Measurements from ENCODE around the gene TSPAN33. TPM values are rescaled to one million over a fixed set of nuclear protein-coding genes. Genes with fewer than 3 reads are reported as not detected.

TSPAN33 gene, protein sequence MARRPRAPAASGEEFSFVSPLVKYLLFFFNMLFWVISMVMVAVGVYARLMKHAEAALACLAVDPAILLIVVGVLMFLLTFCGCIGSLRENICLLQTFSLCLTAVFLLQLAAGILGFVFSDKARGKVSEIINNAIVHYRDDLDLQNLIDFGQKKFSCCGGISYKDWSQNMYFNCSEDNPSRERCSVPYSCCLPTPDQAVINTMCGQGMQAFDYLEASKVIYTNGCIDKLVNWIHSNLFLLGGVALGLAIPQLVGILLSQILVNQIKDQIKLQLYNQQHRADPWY
- total RNA-seq (2022), result 12.4 and 13.4 TPM in 2 replicates
- percentile 36 among the genes with signal in this experiment for Bru-seq, nascent RNA
- BruChase-seq, experiment 1, labeled RNA remaining after a 6-hour chase, result percentile 40 among the genes with signal in this experiment
- BruChase-seq, experiment 2, labeled RNA remaining after a 2-hour chase, result percentile 34 among the genes with signal in this experiment
- long read RNA-seq, transcript TSPAN33-201 (8 exons, 1,863 nt), result major isoform, 19 of 23 reads
- long read RNA-seq, partial matches to known transcripts, result 1 of 23 reads
- long read RNA-seq, other reads (novel, unspliced or antisense), result 3 of 23 reads

- peak within 1 kb of the TSS; percentile 73 for H3K4me3 Mint-ChIP-seq (ENCODE audit: low read depth, unreplicated experiment)
- H3K27me3 Mint-ChIP-seq (ENCODE audit: unreplicated experiment), result peaks cover 29% of the 10 kb centered on the region
- peak; percentile 81 for DNase-seq
- H3K4me1 Mint-ChIP-seq (ENCODE audit: low read depth, unreplicated experiment), result peaks cover 9% of the 10 kb centered on the region
- CTCF ChIA-PET, result interaction anchor here (1.8 kb wide), 1 partner anchor 19 kb away, joined by 9 read pairs; no protein-coding TSS in a partner anchor
- intact Hi-C loops (cut with micrococcal nuclease; ENCODE audit: unreplicated experiment), result no loop called here
- no peak within 1 kb of the TSS for H3K27ac Mint-ChIP-seq (ENCODE audit: unreplicated experiment)
- no peaks in the 10 kb centered on the region for H3K9me3 Mint-ChIP-seq (ENCODE audit: low read depth, unreplicated experiment)
- no TSS peak for BruUV-seq (replicated peaks)
- TF ChIP-seq, protein P1, sequence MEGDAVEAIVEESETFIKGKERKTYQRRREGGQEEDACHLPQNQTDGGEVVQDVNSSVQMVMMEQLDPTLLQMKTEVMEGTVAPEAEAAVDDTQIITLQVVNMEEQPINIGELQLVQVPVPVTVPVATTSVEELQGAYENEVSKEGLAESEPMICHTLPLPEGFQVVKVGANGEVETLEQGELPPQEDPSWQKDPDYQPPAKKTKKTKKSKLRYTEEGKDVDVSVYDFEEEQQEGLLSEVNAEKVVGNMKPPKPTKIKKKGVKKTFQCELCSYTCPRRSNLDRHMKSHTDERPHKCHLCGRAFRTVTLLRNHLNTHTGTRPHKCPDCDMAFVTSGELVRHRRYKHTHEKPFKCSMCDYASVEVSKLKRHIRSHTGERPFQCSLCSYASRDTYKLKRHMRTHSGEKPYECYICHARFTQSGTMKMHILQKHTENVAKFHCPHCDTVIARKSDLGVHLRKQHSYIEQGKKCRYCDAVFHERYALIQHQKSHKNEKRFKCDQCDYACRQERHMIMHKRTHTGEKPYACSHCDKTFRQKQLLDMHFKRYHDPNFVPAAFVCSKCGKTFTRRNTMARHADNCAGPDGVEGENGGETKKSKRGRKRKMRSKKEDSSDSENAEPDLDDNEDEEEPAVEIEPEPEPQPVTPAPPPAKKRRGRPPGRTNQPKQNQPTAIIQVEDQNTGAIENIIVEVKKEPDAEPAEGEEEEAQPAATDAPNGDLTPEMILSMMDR (IDR thresholded peaks at IDR 0.05; ENCODE audit: unreplicated experiment), result no peak
- H3K36me3 Mint-ChIP-seq (ENCODE audit: insufficient read depth, unreplicated experiment), result peaks cover 6% of the 10 kb centered on the region
Observed at GRCh38 chr7:129144095-129144833, at the start of gene TSPAN33. TSPAN33 (plus strand) TSS chr7:129144707; CDS start chr7:129144981, 274 bp downstream.

DNA sequence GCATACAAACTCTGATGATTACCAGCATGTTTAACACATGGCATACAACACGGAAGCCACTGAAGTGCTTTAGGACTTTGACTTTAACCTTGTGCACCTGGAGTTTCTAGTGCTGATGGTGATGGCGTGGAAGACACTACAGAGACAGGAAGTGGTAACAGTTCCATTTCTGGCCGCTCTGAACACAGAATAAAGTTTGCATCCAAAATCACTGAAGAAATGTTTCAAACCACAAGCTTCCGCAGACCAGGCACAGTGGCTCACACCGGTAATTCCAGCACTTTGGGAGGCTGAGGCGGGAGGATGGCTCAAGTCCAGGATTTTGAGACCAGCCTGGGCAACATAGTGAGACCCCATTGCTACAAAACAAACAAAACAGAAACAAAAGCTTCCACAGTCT is 49.2 kb upstream of the TSPAN33 start:
- H3K4me3 Mint-ChIP-seq (ENCODE audit: low read depth, unreplicated experiment), result no peak overlapping the region
- H3K27ac Mint-ChIP-seq (ENCODE audit: unreplicated experiment), result no peak overlapping the region
- TF ChIP-seq, protein P1 (IDR thresholded peaks at IDR 0.05; ENCODE audit: unreplicated experiment), result no peak
- intact Hi-C loops (cut with micrococcal nuclease; ENCODE audit: unreplicated experiment), result no loop called here
- no TSS peak for BruUV-seq (replicated peaks)
- H3K9me3 Mint-ChIP-seq (ENCODE audit: low read depth, unreplicated experiment), result no peaks in the 10 kb centered on the region
- H3K4me1 Mint-ChIP-seq (ENCODE audit: low read depth, unreplicated experiment), result peaks cover under 1% of the 10 kb centered on the region
- DNase-seq, result no peak
- CTCF ChIA-PET, result no interaction called here
- no peaks in the 10 kb centered on the region for H3K36me3 Mint-ChIP-seq (ENCODE audit: insufficient read depth, unreplicated experiment)
- no peaks in the 10 kb centered on the region for H3K27me3 Mint-ChIP-seq (ENCODE audit: unreplicated experiment)

- Mint-ChIP-seq H3K36me3 (ENCODE audit: insufficient read depth, unreplicated experiment) (peaks cover 8% of the 10 kb centered on the region), H3K27me3 (ENCODE audit: unreplicated experiment) (no peaks in the 10 kb centered on the region), H3K4me1 (ENCODE audit: low read depth, unreplicated experiment) (peaks cover 25% of the 10 kb centered on the region), H3K4me3 (ENCODE audit: low read depth, unreplicated experiment) (no peak overlapping the region), H3K27ac (ENCODE audit: unreplicated experiment) (no peak overlapping the region), H3K9me3 (ENCODE audit: low read depth, unreplicated experiment) (no peaks in the 10 kb centered on the region)
- CTCF ChIA-PET, result no interaction called here
- intact Hi-C loops (cut with micrococcal nuclease; ENCODE audit: unreplicated experiment), result no loop called here
- DNase-seq, result no peak
- BruUV-seq (replicated peaks), result no TSS peak
- TF ChIP-seq, protein P1 (IDR thresholded peaks at IDR 0.05; ENCODE audit: unreplicated experiment), result no peak
Observed at GRCh38 chr7:129098409-129099084, 46.0 kb upstream of the TSPAN33 start.

DNA sequence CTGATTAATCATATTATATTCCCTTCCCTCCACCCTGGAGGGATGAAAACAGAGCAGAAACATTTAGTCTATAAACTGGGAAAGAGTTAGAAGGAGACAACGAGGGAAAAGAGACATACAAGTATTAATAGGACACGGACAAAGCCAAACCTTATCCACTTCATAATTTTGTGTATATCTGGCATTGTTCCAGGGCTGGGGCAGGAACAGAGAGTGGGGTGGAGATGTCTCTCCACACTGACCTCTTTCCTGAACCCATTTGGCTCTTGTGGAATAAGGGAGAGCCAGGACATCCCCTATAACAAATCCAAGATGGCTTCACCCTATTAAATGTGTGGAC is 43.7 kb upstream of the TSPAN33 start:
- no peaks in the 10 kb centered on the region for H3K27me3 Mint-ChIP-seq (ENCODE audit: unreplicated experiment)
- BruUV-seq (replicated peaks), result no TSS peak
- H3K27ac Mint-ChIP-seq (ENCODE audit: unreplicated experiment), result no peak overlapping the region
- no peak overlapping the region for H3K4me3 Mint-ChIP-seq (ENCODE audit: low read depth, unreplicated experiment)
- H3K36me3 Mint-ChIP-seq (ENCODE audit: insufficient read depth, unreplicated experiment), result peaks cover 8% of the 10 kb centered on the region
- no peaks in the 10 kb centered on the region for H3K9me3 Mint-ChIP-seq (ENCODE audit: low read depth, unreplicated experiment)
- CTCF ChIA-PET, result interaction anchor here (0.7 to 1.0 kb wide), 2 partner anchors 9 to 829 kb away, joined by 3 read pairs; no protein-coding TSS in a partner anchor
- peaks cover 25% of the 10 kb centered on the region for H3K4me1 Mint-ChIP-seq (ENCODE audit: low read depth, unreplicated experiment)
- intact Hi-C loops (cut with micrococcal nuclease; ENCODE audit: unreplicated experiment), result no loop called here
- no peak for DNase-seq
- TF ChIP-seq, protein P1 (IDR thresholded peaks at IDR 0.05; ENCODE audit: unreplicated experiment), result no peak
